ENCODE measurements around the gene OSBPL10. TPM values are rescaled to one million over a fixed set of nuclear protein-coding genes. Genes with fewer than 3 reads are reported as not detected.

Gene OSBPL10
- total RNA-seq, 1 donor from 2014 or later: 5.8 TPM

GRCh38 chr3:31962801-31963205 is 18.3 kb downstream of the OSBPL10 start:
- DNase-seq (ENCODE audit: low spot score): no peak
- intact Hi-C loops (cut with DNase I): loop anchor here (10.0 kb wide), 1 partner anchor 428 kb away; the partner anchor contains the start of gene STT3B

GRCh38 chr3:31960793-31961431 is 20.1 kb downstream of the OSBPL10 start:
- intact Hi-C loops (cut with DNase I): loop anchor here (2.0 to 10.0 kb wide), 2 partner anchors 20 to 426 kb away; partner anchors contain the start of genes OSBPL10, STT3B and ZNF860
- DNase-seq (ENCODE audit: low spot score): no peak

DNA sequence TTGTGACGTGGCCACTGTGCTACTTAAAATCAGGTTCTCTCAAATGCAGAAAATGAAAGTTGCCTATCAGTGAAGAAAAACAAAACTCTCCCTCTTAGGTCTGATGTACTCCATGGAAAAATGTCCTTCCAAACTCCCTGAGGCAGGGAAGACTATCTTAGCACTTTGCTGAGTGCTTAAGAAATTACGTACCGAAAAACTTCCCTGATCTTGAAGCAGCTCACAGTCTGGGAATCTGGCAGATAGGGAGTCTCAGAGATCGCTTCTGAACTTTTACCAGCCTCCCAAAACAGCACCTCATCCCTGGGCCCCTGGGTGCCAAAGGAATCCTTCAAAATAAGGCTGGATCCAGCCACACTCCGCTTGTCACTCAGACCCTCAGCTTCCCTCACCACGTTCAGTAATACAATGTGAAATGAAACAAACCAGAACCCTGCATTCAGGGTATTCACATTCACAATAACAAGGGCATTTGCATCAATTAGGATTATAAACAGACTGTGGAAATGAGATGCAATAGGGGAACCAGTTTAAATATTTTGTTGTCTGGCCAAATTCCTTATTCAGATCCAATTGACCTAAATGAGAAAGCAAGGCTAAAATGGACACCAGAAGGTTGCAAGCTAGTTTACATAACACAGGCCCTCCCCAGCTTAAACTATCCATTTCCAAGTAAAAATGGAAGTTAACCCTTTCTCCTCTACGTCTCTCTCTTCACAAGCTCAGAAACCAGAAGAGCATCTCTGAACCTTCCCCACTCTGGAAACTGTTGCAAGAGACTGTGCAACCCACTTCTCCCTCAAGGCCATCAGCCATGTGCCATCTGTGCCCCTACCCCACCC is 20.9 kb downstream of the OSBPL10 start:
- DNase-seq (ENCODE audit: low spot score): no peak
- intact Hi-C loops (cut with DNase I): loop anchor here (2.0 to 10.0 kb wide), 2 partner anchors 21 to 425 kb away; partner anchors contain the start of genes OSBPL10, STT3B and ZNF860

- intact Hi-C loops (cut with DNase I): no loop called here
Measured at GRCh38 chr3:31959251-31959650, 21.8 kb downstream of the OSBPL10 start.

GRCh38 chr3:31958701-31959152 is 22.3 kb downstream of the OSBPL10 start:
- intact Hi-C loops (cut with DNase I): no loop called here
- no peak for DNase-seq (ENCODE audit: low spot score)

More at GRCh38 chr3:31959251-31959650, 21.8 kb downstream of the OSBPL10 start:
- no peak for DNase-seq (ENCODE audit: low spot score)

GRCh38 chr3:31957106-31957505 is 24.0 kb downstream of the OSBPL10 start:
- intact Hi-C loops (cut with DNase I): no loop called here
- DNase-seq (ENCODE audit: low spot score): no peak

DNA sequence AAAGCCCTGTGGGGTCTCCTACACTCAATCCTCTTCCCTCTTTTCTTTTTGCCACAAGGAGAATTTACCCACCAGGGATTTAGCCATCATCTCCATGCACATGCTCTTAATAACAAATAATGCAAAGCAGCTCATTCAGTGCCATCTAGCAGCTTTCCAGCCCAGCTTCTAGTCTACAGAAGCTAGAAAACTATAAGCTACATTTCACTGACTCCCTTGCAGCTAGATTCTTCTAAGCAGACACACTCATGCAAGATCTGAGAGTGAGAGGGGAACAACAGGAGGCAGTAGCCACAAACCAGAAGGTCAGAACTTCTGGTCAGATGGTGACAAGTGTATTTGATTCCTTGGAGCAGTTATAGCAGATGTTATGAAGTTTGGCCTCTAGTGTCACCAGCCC is 25.5 kb downstream of the OSBPL10 start:
- intact Hi-C loops (cut with DNase I): no loop called here

DNA sequence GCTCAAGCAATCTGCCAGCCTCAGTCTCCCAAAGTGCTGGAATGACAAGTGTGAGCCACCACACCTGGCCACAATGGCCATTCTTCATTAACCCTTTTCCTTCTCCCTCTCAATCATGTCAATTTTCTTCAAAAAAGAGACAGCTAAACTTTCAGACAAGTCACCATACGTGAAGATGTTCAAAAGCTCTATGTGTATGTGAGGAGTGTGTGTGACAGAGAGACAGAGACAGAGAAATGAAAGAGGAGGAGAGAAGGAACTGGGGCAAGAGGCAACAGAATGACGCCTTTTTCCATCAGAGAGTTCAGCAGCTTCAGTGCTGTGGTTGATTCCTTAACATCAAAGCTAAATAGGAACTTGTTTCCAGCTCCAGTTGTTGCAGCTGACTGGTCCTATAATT is 27.4 kb downstream of the OSBPL10 start:
- no peak for DNase-seq (ENCODE audit: low spot score)
- intact Hi-C loops (cut with DNase I): no loop called here

More for the DNA sequence above, 25.5 kb downstream of the OSBPL10 start:
- DNase-seq (ENCODE audit: low spot score): no peak

- no peak for DNase-seq (ENCODE audit: low spot score)
- intact Hi-C loops (cut with DNase I): no loop called here
Measured at GRCh38 chr3:31953091-31953490, 28.0 kb downstream of the OSBPL10 start.

- no peak for DNase-seq (ENCODE audit: low spot score)
- intact Hi-C loops (cut with DNase I): no loop called here
Measured at GRCh38 chr3:31952205-31952604, 28.9 kb downstream of the OSBPL10 start.

DNA sequence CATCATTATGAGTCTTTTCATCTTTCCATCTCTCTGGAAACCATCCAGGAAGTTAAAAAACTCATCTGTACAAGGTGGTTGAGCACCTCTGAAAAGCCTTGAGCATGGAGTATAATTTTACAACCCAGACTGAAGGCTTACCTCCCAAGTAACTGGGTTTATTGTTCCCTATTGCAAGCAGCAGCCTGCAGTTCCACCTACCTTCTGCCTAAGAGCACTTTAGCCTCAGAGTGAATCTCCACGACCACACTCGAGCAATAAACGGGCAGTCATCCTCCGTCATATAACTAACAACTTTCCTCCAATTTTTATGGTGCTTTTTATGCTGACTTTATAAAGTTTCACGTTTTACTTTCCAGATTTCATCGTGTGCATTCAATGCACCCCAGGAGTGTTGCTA is 32.8 kb downstream of the OSBPL10 start:
- DNase-seq (ENCODE audit: low spot score): no peak
- intact Hi-C loops (cut with DNase I): no loop called here

GRCh38 chr3:31947671-31948091 is 33.4 kb downstream of the OSBPL10 start:
- DNase-seq (ENCODE audit: low spot score): no peak
- intact Hi-C loops (cut with DNase I): no loop called here

DNA sequence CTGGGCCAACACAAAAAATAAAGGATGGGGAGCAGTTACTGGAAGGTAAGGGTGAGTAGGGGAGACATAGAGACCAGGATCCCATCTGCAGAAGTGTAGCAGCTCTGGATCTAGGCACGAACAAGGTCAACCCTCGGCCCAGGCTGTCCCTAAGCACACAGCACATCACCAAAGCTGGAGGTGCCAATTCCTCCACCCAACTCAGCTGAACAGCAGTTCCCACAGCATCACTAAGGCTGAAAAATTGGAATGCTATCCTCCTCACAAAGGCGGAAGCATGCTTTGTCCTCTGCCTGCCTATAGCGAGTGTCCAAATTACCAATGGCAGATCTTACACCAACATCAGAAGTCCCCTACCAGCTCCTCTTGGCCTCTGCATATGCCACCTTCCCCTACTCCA is 33.9 kb downstream of the OSBPL10 start:
- intact Hi-C loops (cut with DNase I): no loop called here
- no peak for DNase-seq (ENCODE audit: low spot score)

- intact Hi-C loops (cut with DNase I): no loop called here
- DNase-seq (ENCODE audit: low spot score): no peak
Measured at GRCh38 chr3:31946484-31947081, 34.5 kb downstream of the OSBPL10 start.

GRCh38 chr3:31945738-31946052 is 35.4 kb downstream of the OSBPL10 start:
- DNase-seq (ENCODE audit: low spot score): no peak
- intact Hi-C loops (cut with DNase I): no loop called here

DNA sequence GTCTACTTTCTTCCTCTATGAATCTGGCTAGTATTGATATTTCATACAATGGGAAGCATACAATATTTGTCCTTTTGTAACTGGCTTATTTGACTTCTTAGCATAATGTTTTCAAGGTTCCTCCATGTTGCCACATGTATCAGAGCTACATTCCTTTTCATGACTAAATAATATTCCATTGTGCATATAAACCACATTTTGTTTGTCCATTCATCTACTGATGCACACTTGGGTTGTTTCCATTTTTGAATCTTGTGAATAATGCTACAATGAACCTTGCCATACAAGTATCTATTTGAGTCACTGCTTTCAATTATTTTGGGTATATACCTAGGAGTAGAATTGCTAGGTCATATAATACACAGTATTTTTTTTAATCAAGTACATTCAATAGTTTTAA is 38.0 kb downstream of the OSBPL10 start:
- intact Hi-C loops (cut with DNase I): no loop called here
- no peak for DNase-seq (ENCODE audit: low spot score)

DNA sequence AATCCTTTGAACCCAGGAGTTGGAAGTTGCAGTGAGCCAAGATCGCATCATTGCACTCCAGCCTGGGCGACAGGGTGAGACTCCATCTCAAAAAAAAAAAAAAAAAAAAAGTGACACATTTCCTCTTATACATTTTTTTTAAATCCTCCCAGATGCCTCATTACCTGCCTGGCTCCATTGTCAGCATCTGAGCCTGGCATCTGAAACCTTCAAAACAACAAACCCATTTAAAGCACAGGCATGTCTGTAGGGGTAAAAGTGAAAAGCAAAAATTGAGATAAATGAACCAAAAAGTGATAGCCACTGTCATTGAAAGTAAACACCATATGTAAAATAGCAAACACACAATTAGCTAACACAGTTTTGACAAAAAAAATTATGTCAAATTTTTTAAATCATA is 38.6 kb downstream of the OSBPL10 start:
- intact Hi-C loops (cut with DNase I): no loop called here

GRCh38 chr3:31937225-31937624 is 43.8 kb downstream of the OSBPL10 start:
- intact Hi-C loops (cut with DNase I): no loop called here
- no peak for DNase-seq (ENCODE audit: low spot score)

More for the DNA sequence above, 38.6 kb downstream of the OSBPL10 start:
- no peak for DNase-seq (ENCODE audit: low spot score)

GRCh38 chr3:31936420-31937060 is 44.5 kb downstream of the OSBPL10 start:
- no peak for DNase-seq (ENCODE audit: low spot score)
- intact Hi-C loops (cut with DNase I): no loop called here

GRCh38 chr3:31934866-31935265 is 46.2 kb downstream of the OSBPL10 start:
- intact Hi-C loops (cut with DNase I): no loop called here
- DNase-seq (ENCODE audit: low spot score): no peak

Measured in cardiac septum (tissue), 1 donor.